ENCODE measurements around the gene ZCCHC7.
"Not testable (repeated sequence)": the region's sequence is repeated elsewhere in the genome, so short reads cannot be mapped to it uniquely, and the experiment has no call there.

The ZCCHC7 gene

DNA sequence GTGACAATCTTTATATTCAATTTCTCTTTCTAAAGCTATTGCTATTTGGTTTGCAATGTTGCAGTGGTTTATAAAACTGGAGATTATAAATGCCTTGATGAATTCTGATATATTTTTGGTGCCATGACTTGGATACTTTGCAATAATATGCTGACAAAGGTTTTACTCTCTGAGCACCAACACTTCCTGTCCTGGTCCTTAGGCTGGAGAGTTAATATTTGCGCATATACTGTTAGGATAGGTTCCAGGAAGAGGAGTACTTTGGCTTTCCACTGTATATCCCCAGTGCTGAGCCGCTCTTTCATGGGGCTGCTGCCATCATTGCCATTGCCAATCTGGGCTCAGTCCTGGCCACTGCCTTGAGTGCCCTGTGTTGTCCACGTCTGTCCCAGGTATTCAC lies 139.6 kb downstream of the ZCCHC7 start:
- no peak for DNase-seq

DNA sequence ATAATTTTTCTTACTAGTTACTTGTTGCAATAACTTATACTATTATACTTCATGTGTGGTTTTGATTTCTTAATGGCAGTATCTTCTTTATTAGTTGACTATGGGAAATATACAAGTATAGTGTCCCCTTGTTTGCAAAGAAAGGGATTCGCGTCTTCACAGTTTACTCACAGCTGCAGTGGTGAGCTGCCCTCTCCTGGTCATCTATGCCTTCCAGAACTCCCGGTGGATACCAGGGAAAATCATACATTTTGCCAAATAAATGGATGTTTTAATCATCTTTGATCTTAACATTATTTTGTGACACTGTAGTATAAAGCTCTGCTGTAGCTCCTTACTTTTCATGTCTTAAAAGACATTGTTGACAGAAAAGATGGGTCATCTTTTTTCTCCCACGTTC lies 142.0 kb downstream of the ZCCHC7 start:
- no peak for DNase-seq

DNA sequence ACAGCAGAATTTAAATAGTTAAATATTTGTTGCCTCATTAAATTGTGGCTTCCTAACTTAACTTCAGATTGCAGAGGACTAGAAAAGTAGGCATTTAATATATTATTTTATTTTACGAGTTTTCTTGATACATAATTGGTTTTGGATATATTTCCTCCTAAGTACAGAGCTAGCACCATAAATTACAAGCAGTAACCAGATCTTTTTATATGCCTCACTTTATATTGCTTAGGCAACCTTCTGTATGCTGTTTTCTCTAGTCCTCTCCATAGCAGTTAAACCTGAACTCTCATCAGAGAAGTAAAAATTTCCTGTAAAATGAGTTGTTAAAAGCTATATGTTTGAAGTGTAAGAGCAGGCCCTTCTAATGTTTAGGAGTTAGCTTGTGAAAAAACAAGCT lies 144.2 kb downstream of the ZCCHC7 start:
- no peak for DNase-seq

DNA sequence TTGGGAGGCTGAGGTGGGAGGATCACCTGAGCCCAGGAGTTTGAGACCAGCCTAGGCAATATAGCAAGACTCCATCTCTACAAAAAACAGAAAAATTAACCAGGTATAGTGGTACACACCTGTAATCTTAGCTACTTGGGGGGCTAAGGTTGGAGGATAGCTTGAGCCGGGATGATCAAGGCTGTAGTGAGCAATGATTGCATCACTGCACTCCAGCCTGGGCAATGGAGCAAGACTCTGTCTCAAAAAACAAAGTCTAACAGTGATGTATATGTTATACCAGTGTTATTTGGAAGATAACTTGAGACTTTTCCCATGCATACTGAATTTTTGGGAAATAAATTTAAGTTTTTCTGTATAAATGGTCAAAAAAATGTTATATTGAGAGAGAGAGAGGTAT lies 146.3 kb downstream of the ZCCHC7 start:
- no peak for DNase-seq

DNA sequence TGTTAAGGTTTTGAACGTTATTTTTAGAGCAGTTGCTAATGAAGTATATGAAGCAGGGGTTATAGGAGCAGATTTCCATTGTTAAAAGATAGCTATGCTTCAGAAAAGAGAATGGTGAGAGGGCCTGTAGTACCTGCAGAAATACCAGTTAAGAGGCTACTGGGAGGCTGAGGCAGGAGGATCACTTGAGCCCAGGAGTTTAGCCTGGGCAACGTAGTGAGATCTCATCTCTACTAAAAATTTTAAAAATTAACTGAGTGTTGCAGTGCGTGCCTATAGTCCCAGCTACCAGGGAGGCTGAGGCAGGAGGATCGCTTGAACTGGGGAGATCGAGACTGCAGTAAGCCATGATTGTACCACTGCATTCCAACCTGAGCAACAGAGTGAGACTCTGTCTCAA lies 148.8 kb downstream of the ZCCHC7 start:
- DNase-seq: no peak

DNA sequence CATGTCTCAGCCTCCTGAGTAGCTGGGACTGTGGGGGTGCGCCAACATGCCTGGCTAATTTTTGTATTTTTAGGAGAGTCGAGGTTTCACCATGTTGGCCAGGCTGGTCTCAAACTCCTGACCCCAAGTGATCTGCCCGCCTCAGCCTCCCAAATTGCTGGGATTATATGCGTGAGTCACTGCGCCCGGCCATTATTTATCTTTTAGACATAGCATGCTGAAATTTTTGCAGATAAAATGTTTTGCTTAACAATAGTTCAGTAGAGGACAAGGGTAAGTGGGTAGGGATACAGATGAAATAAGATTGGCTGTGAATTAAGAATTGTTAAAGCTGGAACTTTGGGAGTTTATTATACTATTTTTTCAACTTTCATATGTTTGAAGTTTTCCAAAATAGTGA lies 151.3 kb downstream of the ZCCHC7 start:
- DNase-seq: no peak

DNA sequence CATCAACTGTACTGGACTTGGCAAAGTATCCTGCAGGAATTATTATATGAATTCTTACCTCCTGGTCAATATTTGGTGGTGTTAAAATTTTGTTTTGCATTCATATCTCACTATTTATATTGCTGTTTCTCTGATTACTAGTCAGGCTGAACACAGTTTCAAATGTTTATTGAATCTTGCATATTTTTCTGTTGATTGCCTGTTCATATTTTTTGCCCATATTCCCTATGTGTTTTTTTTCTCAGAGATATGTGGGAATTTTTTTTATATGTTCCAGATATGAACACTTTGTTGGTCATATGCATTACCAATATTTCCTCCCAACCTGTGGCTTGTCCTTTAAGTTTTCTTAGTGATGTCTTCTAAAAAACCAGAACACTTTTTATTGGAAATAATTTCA lies 153.2 kb downstream of the ZCCHC7 start:
- DNase-seq: no peak

DNA sequence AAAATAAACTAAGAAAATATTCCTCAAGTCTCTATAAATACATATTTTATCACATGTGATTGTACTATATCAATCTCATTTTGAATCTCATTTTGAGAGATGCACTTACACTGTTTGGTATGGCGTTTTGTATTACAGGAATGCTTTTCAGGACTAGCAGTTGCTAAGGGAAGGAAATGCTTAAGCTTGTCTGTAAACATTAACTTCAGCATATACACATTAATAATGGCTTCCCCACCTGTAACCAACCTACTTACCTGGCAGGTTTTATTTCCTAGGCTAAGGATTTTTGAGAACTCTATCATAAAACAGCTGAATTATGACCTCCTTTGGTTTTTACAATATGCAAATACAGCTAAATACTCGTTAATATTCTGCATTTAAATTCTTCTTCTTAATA lies 161.2 kb downstream of the ZCCHC7 start:
- no peak for DNase-seq

DNA sequence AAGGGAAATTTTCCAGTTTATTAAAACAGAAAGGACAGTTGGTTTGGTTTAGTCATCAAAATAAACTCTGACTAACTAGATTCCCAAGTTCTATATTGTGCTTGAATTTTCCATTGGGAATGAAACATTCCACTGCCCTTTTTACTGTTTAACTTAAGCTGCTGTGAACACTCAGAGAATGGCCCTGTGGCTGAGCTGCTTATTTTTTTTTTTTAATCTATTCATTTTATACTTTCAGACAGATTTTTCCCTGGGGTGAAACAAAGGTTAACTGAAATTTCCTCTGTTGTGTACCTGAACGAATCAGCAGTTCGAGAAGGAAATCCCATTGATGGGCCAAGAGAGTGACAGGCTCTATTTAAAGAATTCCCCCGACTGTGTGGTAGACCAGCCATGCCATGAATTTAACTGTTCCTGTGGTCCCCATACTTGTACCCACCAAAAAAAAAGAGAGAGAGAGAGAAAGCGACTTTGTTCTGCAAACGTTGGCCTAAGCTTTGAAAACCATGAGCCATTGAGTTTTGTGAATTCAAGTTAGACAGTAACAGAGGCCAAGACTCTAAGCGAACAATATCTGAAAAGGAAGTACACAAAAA lies 163.5 kb downstream of the ZCCHC7 start:
- DNase-seq: no peak

DNA sequence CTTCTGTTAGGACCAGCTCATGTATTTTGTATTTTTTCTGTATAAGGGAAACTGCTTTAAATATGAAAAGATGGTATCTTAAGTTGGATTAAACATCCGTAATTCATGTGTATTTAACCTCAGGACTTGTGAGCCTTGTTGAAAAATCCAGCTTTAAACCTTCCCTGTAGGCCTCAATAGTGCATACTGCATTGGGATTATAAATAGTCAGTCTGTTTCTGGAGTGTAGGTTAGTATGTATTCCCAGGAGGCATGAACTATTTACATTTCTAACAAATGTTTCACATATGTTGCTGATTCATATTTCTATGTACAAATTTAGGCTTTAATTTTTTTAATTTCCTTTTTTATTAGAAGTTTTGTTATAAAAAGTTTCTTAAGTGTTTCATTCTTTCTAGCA lies 164.3 kb downstream of the ZCCHC7 start:
- no peak for DNase-seq

DNA sequence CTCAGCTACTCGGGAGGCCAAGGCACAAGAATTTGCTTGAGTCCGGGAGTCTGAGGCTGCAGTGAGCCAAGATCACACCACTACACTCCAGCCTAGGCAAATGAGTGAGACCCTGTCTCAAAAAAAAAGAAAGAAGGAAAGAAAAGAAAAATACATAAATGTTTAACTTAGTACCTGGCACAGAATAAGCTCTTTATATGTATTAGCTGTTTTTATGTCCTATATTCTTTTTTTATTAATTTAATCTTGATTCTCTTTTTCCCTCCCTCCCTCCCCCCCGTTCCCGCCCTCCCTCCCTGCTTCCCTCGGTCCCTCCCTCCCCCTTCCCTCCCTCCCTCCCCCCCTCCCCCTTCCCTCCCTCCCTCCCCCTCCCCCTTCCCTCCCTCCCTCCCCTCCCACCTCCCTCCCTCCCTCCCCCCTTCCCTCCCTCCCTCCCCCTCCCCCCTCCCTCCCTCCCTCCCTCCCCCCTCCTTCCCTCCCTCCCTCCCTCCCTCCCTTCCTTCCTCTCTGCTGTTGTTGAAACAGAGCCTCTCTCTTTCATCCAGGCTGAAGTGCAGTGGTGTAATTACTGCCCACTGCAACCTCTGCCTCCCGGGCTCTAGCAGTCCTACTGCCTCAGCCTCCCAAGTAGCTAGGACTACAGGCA lies 166.3 kb downstream of the ZCCHC7 start:
- no peak for DNase-seq

DNA sequence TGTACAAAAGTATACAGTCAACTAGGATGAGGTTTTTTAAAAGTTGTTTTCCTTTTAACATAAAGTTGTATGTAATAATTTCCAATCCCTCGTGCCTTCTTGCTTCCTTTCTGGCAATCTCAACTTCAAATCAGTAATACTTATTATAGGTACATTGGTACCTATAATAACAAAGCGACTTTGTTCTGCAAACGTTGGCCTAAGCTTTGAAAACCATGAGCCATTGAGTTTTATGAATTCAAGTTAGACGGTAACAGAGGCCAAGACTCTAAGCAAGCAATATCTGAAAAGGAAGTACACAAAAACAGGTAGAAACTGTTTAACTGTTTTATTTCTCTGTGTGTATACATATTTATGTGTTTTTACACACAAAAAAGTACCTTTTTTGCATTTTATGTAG lies 166.9 kb downstream of the ZCCHC7 start:
- DNase-seq: no peak

DNA sequence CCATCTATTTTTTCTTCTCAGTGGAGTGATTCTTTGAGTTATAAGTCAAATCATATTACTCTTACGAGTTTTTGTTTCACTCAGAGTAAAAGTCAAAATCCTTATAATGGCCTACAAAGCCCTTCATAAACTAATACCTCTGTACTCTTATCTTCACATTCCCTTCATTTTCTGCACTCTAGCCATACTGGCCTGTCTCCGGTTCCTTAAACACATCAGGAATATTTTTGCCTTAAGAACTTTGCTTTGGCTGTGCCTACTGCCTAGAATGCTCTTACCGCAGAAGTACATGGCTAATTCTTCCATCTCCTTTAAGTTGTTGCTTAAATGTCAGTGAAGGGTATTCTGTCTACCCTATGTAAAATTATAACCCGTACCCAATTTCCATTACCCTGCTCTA lies 169.3 kb downstream of the ZCCHC7 start:
- no peak for DNase-seq

DNA sequence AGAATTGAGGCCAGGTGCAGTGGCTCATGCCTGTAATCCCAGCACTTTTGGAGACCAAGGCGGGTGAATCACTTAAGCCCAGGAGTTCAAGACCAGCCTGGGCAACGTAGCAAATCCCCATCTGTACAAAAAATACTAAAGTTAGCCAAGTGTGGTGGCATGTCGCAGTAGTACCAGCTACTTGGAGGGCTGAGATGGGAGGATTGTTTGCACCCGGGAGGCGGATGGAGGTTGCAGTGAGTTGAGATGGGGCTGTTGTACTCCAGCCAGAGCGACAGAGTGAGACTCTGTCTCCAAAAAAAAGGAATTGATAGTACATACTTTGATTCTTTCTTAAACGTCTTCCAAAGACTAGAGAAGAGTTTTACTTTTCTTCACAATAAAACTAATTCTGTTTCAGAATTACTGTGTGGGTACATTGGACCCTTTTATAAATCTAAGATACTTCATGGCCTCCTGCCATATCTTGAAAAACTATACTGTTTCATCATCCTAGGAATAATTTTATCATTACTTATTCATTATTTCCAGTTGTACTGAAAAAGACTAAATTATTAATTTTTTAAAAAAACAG lies 170.1 kb downstream of the ZCCHC7 start:
- DNase-seq: no peak

DNA sequence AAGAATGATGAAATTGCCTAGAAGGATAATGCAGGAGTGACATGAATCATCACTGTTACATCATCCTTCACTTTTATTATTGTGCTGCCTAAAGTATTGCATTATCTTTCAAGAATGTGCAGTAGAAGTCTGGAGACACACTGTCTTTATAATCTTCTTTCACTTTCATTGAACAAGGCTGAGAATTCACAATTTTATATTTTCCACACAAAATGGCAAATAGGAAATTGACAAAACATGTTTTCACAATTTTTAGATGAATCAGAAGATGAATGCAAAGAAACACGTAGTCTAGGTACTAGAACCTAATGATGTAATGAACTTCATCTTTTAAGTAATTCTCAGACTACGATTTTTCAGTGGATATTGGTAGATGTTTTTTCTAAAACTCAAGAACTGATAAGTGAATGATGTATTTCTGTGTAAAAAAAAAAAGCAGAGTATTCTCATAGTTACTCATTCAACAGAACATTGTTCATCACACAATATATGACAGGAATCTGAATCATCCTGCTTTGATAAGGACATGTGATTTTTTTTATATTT lies 170.6 kb downstream of the ZCCHC7 start:
- DNase-seq: no peak

DNA sequence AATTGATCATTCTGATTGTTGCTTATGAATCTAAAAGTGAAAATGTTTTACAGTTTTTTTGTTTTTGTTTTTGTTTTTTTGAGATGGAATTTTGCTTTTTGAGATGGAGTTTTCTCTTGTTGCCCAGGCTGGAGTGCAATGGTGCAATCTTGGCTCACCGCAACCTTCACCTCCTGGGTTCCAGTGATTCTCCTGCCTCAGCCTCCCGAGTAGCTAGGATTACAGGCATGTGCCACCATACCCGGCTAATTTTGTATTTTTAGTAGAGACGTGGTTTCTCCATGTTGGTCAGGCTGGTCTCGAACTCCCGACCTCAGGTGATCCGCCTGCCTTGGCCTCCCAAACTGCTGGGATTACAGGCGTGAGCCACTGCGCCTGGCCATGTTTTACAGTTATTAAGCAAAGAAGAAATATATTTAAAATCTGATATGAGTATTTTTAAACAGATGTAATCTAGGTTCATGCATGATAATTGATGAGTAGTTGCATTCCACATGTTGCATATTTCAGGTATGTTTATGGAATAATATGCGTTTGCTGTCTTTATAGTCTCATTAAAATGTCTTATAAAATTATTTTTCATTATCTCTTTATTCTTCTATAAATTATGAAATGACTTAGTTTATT lies 171.4 kb downstream of the ZCCHC7 start:
- DNase-seq: not testable (repeated sequence)

DNA sequence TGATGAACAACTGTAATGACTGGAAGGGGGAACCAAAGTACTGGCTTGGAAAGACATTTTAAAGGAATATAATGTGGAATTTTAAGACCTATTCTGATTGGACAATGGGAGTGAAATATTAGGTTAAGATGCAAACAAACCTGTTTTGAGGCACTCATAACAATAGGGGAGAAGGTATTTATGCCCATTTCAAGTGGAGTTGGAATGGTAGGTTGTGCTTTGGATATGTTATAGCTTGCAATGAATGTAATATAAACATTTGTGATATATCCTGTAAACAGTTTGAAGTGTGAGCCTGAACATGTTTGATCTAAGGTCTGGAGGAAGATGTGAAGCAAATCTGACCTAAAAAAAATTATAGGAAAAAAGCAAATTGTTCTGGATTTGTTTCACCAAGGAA lies 172.5 kb downstream of the ZCCHC7 start:
- DNase-seq: no peak

DNA sequence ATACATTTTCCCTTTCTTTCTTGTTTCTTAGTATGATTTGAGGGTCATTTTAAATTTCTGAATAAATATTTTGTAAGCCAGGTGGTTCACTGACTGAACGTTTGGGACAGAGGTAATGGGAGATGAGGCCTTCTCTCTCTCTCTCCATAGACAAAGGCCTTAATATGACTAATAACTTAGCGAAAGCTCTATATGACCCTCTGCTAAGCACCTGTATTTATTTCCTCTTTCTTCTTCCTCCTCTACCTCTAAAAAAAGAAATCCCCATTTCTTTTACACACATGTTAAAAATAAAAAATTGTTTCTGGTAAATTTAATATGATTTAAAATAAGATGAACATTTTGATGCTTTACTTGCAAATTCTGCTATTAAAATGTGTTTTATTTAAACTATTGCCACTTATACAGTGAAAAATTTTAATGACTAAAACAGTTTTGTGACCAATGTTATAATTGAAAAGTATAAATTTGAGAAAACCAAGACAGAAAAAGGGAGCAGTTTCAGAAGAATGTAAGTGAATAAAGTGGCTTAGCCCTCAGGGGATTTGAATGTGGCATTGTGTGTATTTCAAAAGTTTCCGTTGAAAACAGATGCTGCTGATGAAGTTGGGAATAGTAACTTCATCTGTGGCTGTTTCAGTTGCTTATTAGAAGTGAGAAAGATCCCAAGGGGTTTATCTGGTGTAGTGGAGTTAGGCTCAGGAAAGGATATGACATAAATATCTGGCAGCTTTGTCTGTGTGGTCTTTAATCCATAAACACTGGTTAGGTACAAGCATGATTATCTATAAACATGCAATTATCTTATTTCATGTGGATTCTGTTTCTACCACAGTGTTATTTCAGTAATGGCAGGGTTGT lies 173.5 kb downstream of the ZCCHC7 start:
- DNase-seq: no peak

DNA sequence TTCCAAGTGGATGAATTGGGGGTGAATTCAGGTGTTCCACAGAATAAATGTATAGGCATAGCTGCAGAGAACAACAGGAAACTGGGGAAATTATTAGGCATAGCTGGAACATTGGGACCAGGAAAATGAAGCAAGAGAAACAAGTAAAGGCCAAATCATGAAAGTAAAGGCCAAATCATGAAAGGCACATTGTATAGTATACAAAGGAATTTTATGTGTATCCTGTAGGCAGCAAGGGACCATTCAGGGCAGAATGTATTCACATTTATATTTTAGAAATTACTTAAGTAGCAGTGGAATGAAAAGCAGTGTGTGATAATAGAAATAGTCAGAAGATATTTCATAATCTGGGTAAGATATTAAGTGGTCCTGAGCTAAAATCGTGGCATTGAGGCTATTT lies 174.8 kb downstream of the ZCCHC7 start:
- DNase-seq: no peak

DNA sequence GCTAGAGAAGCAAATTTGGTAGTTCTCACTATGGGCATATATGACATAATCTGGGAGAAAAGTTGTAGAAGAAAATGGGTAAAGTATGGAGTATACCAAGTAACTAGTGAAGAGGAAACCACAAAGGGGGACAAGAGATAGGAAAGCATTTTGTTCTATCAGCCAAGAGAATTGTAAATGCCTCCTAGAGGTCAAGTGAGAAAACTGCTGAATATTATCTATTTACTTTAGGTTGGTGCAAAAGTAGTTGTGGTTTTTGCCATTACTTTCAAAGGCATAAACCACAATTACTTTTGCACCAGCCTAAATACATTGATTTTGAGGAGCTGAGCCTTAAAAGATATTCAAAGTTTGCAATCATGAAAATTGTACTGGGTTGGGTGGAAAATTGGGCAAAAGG lies 175.4 kb downstream of the ZCCHC7 start:
- no peak for DNase-seq

DNA sequence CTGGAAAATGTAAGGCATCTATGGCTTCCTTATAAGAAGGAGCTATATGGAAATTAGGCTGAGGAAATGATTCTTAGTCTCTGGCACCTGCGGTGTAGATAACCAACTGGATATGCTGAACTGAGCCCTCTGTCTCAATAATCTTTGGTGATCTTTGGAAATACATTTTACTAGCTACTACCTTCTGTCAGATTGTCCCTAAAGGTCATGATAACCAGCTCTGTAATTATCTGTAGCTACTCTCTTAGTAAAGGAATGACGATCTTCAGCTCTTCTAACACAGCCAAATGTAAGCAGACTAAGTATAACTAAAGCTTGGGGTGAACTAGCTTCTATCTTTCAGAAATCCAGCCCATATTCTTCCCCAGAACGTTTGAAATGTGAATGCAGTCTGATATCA lies 177.2 kb downstream of the ZCCHC7 start:
- DNase-seq: no peak

DNA sequence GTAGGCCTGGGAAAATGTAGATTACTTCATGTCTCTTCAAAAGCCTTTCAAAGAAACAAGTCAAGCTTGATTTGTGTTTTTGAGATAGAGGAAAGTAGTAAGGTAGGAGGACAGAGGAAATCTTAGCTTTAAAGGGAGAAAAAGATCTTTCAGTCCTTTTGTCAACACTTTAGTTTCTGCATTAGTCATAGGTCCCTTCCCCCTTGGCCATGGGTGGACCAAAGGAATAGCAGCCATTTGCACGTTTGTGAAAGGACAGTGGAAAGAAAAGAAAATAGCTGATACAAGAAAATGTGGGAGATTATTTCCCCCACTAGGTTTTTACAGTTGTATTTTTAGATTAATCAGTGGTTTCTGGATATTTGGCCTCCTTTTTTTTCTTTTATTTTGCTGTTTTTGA lies 180.2 kb downstream of the ZCCHC7 start:
- DNase-seq: no peak
